Ramos (cell line): ENCODE data around the gene MARS1.
"Not testable (repeated sequence)": the region's sequence is repeated elsewhere in the genome, so short reads cannot be mapped to it uniquely, and the experiment has no call there.

Source experiments
- in situ Hi-C: fragments of 300-500 bp; cut with MboI; formaldehyde crosslinking; loops from one replicate; pipeline ENCODE4 v1.14.3; 2022; ENCODE audit warnings: low sequenced_read_pairs; ENCODE audit not compliant: unreplicated experiment

The MARS1 gene

GRCh38 chr12:57487597-57488401 is at the start of gene MARS1:
TSS of gene MARS1 (plus strand) at chr12:57488068. CDS start at chr12:57488091, 23 bp downstream.
- in situ Hi-C loops = no loop called here

- in situ Hi-C loops = no loop called here
Observed at GRCh38 chr12:57438400-57438799, 49.5 kb upstream of the MARS1 start.

GRCh38 chr12:57439762-57440266 is 48.1 kb upstream of the MARS1 start:
- in situ Hi-C loops = no loop called here

GRCh38 chr12:57441393-57441792 is 46.5 kb upstream of the MARS1 start:
- in situ Hi-C loops = not testable (repeated sequence)

- in situ Hi-C loops = no loop called here
Observed at GRCh38 chr12:57441846-57442427, 45.9 kb upstream of the MARS1 start.

- in situ Hi-C loops = not testable (repeated sequence)
Observed at GRCh38 chr12:57444337-57444736, 43.5 kb upstream of the MARS1 start.

GRCh38 chr12:57444744-57445143 is 43.1 kb upstream of the MARS1 start:
- in situ Hi-C loops = no loop called here

- in situ Hi-C loops = no loop called here
Observed at GRCh38 chr12:57446292-57446960, 41.4 kb upstream of the MARS1 start.

GRCh38 chr12:57448669-57449068 is 39.2 kb upstream of the MARS1 start:
- in situ Hi-C loops = no loop called here

- in situ Hi-C loops = no loop called here
Observed at GRCh38 chr12:57449375-57449774, 38.5 kb upstream of the MARS1 start.

- in situ Hi-C loops = loop anchor here (25.0 kb wide), 1 partner anchor 213 kb away; the partner anchor contains the start of gene SHMT2
Observed at GRCh38 chr12:57450057-57450456, 37.8 kb upstream of the MARS1 start.

GRCh38 chr12:57451233-57451778 is 36.6 kb upstream of the MARS1 start:
- in situ Hi-C loops = loop anchor here (25.0 kb wide), 1 partner anchor 214 kb away; the partner anchor contains the start of gene SHMT2

- in situ Hi-C loops = loop anchor here (25.0 kb wide), 1 partner anchor 215 kb away; the partner anchor contains the start of gene SHMT2
Observed at GRCh38 chr12:57452181-57452936, 35.5 kb upstream of the MARS1 start.

- in situ Hi-C loops = loop anchor here (25.0 kb wide), 1 partner anchor 216 kb away; the partner anchor contains the start of gene SHMT2
Observed at GRCh38 chr12:57452937-57453509, 34.8 kb upstream of the MARS1 start.

- in situ Hi-C loops = loop anchor here (25.0 kb wide), 1 partner anchor 217 kb away; the partner anchor contains the start of gene SHMT2
Observed at GRCh38 chr12:57454213-57454565, 33.7 kb upstream of the MARS1 start.

- in situ Hi-C loops = loop anchor here (25.0 kb wide), 1 partner anchor 217 kb away; the partner anchor contains the start of gene SHMT2
Observed at GRCh38 chr12:57454566-57455373, 33.1 kb upstream of the MARS1 start, which contains the start of gene INHBE. TSS of gene INHBE (plus strand) at chr12:57455307. CDS start at chr12:57455537, 230 bp downstream.

GRCh38 chr12:57455374-57456144 is 32.3 kb upstream of the MARS1 start:
- in situ Hi-C loops = loop anchor here (25.0 kb wide), 1 partner anchor 218 kb away; the partner anchor contains the start of gene SHMT2
